GM21737 (cell line): ENCODE results near the gene SIRT6.
"Not testable (repeated sequence)": the region's sequence is repeated elsewhere in the genome, so short reads cannot be mapped to it uniquely, and the experiment has no call there.

ENCODE experiments used
- ATAC-seq: cut with Tn5 transposase; IDR thresholded peaks from one replicate; pipeline ENCODE4 v1.9.1; 2021; ENCODE audit warnings: mild to moderate bottlenecking, moderate library complexity; ENCODE audit not compliant: unreplicated experiment

The SIRT6 gene

GRCh38 chr19:4138445-4138844, 43.9 kb downstream of the SIRT6 start:
- no peak for ATAC-seq

DNA sequence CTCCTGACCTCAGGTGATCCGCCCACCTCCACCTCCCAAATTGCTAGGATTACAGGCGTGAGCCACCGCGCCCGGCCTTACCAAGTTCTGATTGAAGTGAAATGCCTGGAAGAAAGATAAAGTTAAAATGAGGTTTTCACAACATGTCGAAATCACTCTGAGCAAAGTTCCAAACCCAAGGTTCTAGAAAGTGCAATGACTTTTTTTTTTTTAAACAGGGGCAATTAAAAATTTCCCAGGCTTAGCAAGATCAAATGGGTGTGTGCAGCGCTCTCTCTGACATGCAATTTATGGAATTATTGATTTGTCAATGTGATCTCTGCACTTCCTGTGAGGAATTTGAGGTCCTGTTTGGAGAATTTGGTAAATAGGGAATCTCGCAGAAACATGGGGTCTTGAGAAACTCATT, 45.7 kb downstream of the SIRT6 start:
- ATAC-seq: no peak

DNA sequence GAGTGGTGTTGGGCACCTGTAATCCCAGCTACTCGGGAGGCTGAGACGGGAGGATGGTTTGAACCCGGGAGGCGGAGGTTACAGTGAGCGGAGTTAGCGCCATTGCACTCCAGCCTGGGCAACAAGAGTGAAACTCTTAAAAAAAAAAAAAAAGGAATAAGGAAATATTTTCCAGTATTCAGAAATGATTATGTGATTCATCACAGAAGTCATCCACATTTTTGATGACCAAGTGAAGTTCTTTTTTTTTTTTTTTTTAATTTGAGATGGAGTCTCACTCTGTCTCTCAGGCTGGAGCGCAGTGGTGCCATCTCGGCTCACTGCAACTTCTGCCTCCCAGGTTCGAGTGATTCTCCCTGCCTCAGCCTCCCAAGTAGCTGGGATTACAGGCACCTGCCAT, 47.0 kb downstream of the SIRT6 start:
- ATAC-seq: not testable (repeated sequence)

DNA sequence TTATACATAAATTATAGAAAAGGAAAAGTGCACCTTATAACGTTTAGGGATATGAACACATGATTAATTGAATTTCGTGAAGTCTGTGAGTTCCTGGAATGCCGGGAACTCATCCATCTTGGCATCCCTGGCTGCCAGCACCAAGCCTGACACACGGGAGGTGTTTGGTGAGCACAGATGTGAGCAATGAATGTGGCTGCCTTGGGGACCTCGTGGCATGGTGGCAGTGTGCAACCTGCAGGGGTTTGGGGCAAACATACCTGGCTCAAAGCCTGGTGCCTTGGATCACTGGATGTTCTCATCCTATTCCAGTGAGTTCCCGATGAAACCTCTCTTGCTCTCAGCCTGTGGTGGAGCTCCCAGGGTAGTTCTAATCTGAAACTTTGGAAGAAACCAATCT, 48.0 kb downstream of the SIRT6 start:
- ATAC-seq: no peak

DNA sequence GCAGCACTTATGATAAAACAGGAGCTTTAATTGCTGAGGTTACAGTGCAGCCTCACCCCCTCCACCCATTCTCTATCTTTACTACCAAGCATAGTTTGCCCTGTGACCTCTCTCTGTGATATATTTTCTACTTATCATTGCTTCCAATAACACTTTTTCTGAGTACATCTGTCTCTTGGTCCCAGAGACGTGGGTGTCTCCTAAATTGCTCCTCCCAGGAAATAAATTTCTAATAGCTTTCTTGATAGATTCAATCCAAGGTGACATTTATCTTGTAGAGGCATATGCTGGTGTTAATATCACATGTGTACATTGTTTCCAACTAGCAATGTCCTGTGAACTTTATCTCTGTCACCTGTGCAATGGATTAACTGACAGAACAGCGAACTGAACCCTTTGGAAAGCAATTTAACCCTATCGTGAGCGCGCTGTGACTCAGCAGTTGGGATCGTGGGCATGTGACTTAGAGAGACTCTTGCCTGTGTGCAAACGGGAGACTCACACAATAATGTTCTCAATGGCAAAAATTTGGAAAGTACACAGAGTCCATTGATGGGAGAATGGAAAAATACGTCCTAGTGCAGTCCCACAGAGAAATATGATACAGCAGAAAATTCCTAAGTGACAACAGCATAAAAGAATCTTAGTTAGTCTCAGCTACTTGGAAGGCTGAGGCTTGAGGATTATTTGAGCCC, 51.5 kb downstream of the SIRT6 start:
- ATAC-seq: no peak

- not testable (repeated sequence) for ATAC-seq
Observed at GRCh38 chr19:4129050-4129449, 53.3 kb downstream of the SIRT6 start.

GRCh38 chr19:4127322-4127721, 55.0 kb downstream of the SIRT6 start:
- not testable (repeated sequence) for ATAC-seq

- no peak for ATAC-seq
Observed at GRCh38 chr19:4124638-4125037, 57.7 kb downstream of the SIRT6 start.
